HEK293T (cell line): ENCODE results near the gene GBP7.
"Not testable (repeated sequence)": the region's sequence is repeated elsewhere in the genome, so short reads cannot be mapped to it uniquely, and the experiment has no call there.

Experiments
- ARNT ChIP-seq: fragments of 450-650 bp; IDR thresholded peaks from 2 replicates; pipeline ENCODE4 v1.6.1; 2017; ENCODE audit warnings: mild to moderate bottlenecking
- BHLHE40 ChIP-seq: fragments of 450-650 bp; IDR thresholded peaks from 2 replicates; pipeline ENCODE4 v1.6.1; 2016; ENCODE audit warnings: mild to moderate bottlenecking, moderate library complexity, borderline replicate concordance
- CTBP1 ChIP-seq: fragments of 450-650 bp; IDR thresholded peaks from 2 replicates; pipeline ENCODE4 v1.6.1; 2016; ENCODE audit warnings: borderline replicate concordance
- FOXA1 ChIP-seq: fragments of 450-650 bp; IDR thresholded peaks from 2 replicates; pipeline ENCODE4 v1.6.1; 2016; ENCODE audit warnings: mild to moderate bottlenecking
- FOXK2 ChIP-seq: fragments of 450-650 bp; IDR thresholded peaks from 2 replicates; pipeline ENCODE4 v1.6.1; 2016; ENCODE audit warnings: mild to moderate bottlenecking
- FOXM1 ChIP-seq: fragments of 450-650 bp; IDR thresholded peaks from 2 replicates; pipeline ENCODE4 v1.6.1; 2017; ENCODE audit warnings: mild to moderate bottlenecking, borderline replicate concordance
- HDGF ChIP-seq: fragments of 450-650 bp; IDR thresholded peaks from 2 replicates; pipeline ENCODE4 v1.6.1; 2017; ENCODE audit warnings: antibody characterized with exemption, borderline replicate concordance
- LEF1 ChIP-seq: fragments of 450-650 bp; IDR thresholded peaks from 2 replicates; pipeline ENCODE4 v1.6.1; 2017; ENCODE audit warnings: mild to moderate bottlenecking, borderline replicate concordance
- SP1 ChIP-seq: fragments of 450-650 bp; IDR thresholded peaks from 2 replicates; pipeline ENCODE4 v1.6.1; 2017
- SUZ12 ChIP-seq: fragments of 450-650 bp; IDR thresholded peaks from 2 replicates; pipeline ENCODE4 v1.6.1; 2016; ENCODE audit warnings: mild to moderate bottlenecking
- TARDBP ChIP-seq: fragments of 450-650 bp; IDR thresholded peaks from 2 replicates; pipeline ENCODE4 v1.6.1; 2016
- ZNF384 ChIP-seq: fragments of 450-650 bp; IDR thresholded peaks from 2 replicates; pipeline ENCODE4 v1.6.1; 2016

GRCh38 chr1:89219851-89220250, 44.0 kb upstream of the GBP7 start:
- TF ChIP-seq LEF1, BHLHE40, FOXK2, SUZ12, ARNT, FOXM1, HDGF, FOXA1, CTBP1, TARDBP, ZNF384, SP1: not testable (repeated sequence)
